AG20443 (cell line): ENCODE data around the gene PDGFRB.

Source experiments
- DNase-seq: peaks from one replicate; pipeline ENCODE4 v3.0.0; 2012; ENCODE audit warnings: low spot score, mixed read lengths

The PDGFRB gene

DNA sequence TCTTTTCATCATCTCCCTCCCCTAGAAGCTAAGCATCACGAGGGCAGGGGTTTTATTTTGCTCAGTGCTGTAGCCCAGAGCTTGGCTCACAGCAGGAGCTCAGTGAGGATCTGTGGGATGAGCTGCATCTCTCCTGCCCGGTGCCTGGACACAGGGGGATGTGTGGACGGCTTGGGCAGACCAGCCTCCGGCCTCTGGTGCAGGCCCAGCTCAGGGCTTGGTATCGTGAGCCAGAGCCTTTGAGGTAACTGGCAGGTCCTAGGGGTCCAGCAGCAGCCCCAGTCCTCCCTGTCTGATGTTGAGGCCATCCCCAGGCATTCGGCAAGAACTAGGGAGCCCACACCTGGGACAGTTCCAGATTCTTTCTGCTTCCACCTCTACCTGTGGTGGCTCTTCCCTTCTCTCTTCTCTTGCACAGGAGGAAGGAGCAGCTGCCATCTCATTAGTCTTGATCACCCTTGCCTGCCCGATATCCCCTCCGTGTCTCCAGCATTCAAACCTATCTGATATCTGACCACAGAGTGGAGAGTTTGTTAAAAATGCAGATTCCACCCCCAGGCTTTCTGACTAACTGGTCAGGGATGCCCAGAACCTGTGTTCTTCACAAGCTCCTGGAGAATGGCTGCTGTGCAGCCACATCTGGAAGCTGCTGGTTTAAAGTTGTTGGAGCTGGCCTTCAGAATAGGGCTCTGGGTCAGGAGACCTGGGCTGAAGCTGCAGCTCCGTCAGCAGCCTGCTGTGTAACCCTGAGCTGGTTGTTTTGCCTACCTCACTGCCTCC is 26.3 kb upstream of the PDGFRB start:
- DNase-seq, result no peak

DNA sequence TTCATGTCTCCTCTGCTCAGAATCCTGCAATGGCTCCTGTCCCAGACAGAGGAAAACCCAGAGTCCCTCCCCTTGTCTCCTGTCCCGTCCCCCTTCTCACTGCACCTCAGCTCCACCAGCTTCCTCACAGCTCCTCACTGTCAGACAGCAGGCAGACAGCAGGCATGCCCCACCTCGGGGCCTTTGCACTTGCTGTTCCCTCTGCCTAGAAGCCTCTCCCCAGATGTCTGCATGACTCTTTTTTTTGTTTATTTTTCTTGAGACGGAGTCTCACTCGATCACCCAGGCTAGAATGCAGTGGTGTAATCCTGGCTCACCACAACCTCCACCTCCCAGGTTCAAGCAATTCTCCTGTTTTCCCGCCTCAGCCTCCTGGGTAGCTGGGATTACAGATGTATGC is 25.4 kb upstream of the PDGFRB start:
- DNase-seq, result no peak

DNA sequence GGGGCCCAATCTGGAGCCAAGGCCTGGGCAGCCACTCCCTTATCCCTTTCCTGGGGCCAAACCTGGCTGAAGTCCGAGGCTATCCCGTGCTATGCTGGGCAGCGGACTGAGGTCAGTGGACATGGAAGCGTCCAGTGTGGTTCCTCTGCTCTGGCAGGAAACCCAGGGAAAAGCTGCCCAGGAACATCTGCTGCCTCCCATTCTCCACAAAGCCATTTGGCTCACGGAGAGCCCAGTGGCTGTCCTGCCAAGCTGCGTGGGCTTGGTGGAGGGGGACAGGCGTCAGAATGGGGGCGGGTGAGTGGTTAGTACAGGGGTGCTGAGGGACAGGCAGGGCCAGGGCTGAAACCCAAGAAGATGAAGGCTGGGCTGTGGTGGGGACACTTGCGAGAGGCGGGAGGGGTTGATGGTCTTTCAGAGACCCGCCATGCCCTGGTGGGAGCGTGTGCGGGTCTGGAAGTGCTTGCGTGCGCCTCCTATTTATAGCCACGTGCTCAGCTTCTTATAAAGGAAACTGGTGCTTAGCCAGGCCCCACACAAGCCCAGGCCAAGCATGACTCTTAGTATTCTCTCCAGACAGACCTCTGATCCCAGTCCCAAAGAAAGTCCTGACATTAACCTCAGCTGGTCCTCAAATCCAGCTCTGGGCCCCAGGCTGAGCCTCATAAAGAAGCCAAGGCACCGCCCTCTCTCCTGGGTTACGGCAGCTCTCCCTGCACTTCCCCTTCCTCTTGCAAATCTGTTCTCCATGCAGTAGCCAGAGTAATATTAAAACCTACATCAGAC is 24.8 kb upstream of the PDGFRB start:
- DNase-seq, result peak; percentile 69

DNA sequence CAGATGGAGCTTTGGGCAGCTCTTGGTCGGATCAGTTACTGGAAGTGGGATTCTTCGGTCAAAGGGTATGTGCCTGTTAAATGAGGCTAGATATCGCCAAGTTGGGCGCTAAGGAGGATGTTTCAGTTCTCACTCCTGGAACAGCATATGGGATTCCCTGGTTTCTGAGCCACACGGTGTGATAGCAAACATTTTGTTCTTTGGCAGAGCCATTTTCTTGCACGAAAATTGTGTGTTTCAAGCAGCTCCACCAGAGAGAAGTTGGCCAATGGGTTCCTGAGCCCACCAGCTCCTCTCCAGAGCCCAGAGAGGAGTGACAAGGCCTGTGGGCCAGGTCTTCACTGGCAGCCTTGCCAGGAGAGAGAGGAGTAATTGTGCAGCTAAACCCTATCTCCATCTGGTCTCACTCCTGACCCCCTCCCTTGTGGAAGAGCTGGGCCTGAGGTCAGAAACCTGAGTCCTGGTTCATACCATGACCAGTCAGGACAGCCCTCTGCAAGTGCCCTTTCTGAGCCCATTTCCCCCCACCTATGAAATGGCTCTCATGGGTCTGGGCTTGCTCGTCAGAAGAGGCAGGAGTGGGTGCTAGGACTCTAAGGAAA is 23.5 kb upstream of the PDGFRB start:
- no peak for DNase-seq

DNA sequence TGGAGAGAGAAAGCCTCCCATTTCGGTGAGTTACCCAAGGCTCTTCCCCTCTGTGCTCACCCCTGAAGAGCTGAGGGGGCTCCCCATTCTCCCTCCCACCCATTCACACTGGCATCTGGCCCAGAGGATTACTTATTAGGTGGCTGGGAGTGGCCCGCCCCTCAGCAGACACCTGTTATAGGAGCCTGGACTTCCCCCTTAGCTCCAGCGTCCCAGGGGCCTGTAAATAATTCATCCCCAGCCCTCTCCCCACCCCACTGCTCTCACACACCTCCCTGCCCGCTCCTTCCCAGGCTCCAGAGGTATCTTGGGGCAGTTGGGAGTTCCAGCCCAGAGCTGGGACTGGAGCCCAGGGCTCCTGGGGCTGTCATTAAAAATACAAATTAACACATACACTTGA is 22.6 kb upstream of the PDGFRB start:
- DNase-seq, result no peak

DNA sequence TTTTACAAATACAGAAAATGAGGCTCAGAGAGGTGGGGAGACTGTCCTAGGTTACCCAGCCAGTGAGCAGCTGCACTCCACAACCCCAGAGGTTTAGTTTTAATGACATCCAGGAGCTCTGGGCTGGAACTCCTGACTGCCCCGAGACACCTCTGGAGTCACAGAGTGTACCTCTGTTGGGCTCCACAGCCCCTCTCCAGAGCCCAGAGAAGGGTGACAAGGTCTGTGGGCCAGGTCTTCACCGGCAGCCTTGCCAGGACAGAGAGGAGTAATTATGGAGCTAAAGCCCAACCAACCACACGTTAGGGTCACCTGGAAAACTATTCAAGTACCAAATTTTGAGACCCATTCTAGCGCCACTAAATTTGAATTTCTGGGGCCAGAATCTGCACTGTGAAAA is 22.1 kb upstream of the PDGFRB start:
- no peak for DNase-seq

DNA sequence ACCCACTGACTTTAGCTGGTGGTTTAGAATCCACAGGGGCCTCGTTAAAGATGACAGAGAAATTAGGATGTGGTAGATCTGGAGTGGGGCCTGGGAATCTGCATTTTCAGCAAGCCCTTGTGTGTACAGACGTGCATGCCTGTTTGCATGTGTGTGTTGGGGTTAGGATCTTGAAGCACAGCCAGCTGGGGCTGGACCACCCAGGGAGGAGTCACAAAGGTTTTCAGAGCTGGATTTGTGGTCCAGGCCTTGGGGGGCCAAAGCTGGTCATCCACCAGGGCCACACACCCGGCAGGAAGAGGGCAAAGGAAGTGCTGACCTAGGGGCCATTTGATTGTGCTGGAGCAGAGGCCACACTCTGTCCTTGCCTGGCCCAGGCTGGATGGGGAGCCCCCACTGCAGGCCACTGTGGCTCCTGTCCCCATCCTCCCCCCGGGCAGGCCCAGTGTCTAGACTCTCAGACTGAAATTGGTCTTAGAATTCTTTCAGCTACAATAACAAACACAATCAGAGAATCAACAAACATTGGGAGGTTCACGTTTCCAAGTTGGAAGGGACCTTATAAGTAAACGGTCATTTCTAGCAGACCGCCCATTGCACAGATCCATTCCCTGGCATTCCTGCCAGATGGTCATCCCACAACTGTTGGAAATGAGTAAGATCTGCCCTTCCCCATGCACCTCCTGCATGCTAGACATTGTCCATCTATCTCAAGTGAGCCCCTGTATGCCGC is 21.3 kb upstream of the PDGFRB start:
- DNase-seq, result no peak

DNA sequence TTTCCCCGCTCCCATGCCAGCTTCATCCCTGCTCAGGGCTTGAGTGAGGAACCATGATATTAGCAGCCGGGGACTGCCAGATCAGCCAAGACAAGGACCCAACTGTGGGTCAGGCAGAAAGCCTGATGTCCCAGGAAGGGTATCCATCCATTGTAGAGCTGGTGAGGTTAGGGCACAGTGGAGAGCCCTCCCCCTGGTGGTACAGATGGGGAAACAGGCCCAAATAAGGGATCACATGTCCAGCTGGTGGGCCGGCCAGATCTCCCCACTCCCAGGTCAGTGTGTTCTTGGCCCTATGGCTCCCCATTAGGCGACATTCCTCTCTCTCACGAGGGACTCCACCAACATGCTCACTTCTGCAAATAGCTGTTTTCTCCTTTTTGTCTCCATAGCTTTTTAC is 19.9 kb upstream of the PDGFRB start:
- DNase-seq, result peak; percentile 65

DNA sequence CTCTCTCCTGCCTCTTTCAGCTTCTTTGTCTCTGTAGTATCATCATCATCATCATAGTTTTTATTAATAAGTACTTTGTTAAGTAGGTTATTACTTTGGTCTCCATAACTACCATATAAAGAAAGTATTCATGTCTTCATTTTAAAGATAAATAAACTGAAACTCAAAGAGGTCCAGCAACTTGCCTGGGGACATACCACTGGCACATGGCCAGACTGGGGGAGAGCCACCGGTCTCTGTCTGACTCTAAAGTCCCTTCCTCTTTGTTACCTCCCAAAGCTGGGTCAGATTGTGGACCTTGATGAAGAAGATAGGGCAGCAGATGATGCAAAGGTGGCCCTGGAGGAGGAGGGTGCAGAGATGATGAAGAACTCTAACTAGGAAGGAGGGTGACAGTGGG is 19.4 kb upstream of the PDGFRB start:
- DNase-seq, result no peak

DNA sequence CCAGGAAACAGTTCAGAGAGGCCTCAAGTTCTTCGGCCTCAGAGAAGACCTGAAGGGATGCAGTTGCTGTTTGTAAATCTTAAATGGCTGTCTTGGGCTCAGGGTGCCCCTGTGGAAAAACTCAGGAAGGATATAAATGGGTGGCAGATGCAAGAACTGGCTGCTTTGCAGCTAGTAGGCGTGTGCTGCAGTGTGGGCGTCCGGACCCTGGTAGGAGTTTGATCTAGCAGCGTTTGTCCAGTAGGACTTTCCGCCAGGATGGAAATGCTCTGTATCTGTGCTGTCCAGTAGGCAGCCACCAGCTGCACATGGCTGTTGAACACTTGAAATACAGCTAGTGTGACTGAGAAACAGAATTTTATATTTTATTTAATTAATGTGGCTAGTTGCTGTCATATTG is 18.6 kb upstream of the PDGFRB start:
- no peak for DNase-seq

DNA sequence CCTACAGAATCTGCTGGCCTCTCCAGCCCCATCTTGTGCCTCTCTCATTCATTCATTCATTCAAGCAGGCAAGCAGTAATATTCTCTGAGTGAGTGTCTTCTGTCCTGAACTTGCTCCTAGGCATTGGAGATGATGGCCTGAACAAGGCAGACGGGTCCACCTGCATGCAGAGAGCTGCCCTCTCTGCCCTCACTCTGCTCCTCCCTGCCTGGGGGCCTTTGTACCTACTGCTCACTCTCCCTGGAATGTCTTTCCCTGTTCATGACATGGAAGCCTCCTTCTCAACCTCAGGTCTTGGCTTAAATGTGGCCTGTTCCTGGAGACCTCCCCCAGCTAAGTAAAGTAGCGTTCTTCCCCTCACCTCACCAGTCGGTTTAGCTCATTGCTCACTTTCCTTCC is 17.5 kb upstream of the PDGFRB start:
- no peak for DNase-seq

DNA sequence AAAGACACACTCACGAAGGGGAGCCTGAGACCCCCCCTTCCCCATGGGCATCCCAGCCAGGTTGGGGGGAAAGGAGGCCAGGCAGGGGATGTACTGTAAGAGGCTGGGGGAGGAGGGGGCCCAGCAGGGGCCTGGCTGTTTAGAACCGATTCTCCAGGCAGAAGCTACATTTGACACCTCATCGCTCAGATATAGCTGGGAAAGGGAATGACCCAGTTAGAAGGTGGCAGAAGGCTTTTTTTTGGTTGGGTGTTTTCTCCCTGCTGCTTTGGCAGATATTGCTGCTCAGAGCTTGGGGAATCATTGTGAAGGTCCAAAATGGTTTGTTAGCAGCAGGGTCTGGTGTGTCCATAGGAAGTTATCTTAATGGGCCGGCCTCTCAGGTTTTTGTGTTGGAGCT is 16.9 kb upstream of the PDGFRB start:
- no peak for DNase-seq

DNA sequence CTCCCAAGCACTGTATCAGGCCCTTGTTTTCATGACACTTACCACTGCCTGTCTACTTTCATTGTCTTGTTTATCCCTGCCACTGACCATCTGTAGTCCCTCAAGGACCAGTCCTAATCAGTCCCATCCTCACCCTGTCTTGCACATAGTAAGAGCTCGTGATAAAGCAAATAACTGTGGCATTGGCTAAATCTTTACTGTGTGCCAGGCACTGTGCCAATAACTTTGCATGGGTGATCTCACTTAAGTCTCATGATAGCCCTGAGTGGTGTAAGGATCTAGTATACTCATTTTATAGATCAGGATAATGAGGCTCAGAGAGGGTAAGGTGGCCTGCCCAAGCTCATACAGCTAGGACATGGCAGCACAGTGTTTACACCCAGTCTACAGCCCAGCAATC is 16.5 kb upstream of the PDGFRB start:
- DNase-seq, result no peak

DNA sequence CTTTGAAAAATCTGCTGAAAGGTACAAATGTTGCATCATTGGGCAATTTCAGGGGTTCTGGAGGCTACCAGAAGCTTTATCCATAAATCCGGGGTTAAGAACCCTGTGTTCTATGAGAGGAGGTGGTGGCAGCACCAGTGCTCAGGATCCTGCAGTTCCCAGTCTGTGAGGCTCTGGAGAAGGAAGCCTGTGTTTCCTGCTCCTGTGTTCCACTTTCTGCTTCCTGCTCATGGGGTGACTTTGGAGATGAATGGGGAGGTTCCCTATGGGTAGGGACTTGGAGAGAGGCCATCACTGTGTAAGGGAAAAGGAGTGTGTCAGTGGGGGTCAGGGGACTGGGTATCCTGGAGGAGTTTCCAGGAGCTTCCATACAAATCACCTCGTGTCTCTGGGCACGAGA is 13.2 kb upstream of the PDGFRB start:
- no peak for DNase-seq

DNA sequence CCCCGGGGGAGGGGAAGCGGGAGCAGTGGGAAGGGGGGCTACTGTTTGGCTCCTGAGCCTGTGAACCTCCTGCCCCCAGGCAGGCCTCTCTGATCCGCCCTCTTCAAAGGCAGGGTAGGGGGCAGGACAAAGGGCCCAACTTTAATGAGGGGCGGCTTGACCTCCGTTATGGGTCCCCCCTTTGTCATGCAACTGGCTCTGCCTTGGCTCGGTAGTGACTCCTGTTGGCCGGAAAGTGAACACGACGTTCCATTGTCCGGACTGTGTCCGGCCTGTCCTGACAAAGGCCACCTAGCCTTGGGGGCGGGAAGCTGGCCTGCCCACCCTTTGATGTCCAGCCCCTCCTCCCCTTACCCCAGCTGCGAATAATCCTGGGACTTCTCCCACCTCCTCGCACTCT is 12.3 kb upstream of the PDGFRB start:
- no peak for DNase-seq

DNA sequence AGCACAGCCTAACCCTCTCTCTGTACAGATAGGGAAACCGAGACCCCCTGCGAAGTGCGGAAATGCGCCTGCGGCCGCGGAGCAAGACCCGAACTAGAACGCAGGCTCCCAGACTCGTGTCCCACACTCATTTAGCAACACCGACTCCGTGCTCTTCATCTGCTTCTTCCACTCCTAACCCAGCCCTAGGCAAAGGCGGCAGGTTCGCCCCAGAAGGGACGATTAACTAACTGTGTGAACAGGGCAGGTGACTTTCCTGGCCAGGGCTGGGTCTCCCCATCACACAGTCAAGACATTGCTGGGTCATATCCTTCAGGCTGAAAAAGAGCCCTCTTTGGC is 11.8 kb upstream of the PDGFRB start:
- no peak for DNase-seq

DNA sequence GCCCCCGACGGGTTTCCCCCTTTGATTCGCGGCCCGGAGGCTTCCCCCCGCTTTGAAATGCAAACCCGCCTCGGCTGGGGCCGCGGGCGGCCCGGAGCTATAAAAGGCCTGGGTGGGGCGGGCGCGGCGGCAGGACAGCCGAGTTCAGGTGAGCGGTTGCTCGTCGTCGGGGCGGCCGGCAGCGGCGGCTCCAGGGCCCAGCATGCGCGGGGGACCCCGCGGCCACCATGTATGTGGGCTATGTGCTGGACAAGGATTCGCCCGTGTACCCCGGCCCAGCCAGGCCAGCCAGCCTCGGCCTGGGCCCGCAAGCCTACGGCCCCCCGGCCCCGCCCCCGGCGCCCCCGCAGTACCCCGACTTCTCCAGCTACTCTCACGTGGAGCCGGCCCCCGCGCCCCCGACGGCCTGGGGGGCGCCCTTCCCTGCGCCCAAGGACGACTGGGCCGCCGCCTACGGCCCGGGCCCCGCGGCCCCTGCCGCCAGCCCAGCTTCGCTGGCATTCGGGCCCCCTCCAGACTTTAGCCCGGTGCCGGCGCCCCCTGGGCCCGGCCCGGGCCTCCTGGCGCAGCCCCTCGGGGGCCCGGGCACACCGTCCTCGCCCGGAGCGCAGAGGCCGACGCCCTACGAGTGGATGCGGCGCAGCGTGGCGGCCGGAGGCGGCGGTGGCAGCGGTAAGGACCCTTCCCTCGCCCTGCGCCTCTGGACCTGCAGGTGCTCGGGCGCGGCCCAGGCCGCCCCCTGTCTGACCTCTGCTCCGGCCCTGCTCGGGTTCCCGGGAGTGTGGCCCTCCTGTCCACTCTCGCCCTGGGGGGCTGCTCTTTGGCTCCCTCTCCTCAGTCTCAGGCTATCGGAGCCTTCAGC is 11.2 kb upstream of the PDGFRB start, which contains the start of gene CDX1:
TSS of gene CDX1 (plus strand) at position 129 of the 862 bp plus-strand sequence. CDS start at position 228, 99 bp downstream.
- no peak for DNase-seq

DNA sequence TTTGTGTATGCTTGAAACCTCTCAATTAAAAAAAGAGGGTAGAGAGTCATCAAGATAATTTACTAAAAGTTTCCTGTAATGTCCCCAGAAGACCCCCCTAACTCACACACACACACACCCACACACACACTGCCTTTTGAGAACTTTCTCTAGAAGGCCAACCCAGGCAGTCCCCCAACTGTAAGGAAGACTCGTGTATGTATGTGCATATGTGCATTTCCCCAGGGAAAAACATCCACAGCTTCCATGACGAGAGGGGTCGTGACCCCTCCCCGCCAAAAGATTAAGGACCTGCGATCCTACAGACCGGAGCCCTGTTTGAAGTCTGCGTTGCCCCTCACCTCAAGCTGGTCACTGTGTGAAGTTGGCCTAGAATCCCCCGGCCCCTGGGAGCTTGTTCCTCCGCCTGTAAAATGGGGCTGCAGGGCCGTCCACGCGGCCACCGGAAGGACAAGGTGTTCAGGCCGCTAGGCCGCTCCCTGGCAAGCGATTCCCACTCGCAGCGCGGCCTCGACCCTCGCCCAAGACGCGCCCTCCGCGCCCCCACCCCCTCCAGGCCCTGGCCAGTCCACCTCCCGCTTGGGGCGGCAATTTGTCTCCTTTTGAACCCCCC is 10.5 kb upstream of the PDGFRB start:
- no peak for DNase-seq

DNA sequence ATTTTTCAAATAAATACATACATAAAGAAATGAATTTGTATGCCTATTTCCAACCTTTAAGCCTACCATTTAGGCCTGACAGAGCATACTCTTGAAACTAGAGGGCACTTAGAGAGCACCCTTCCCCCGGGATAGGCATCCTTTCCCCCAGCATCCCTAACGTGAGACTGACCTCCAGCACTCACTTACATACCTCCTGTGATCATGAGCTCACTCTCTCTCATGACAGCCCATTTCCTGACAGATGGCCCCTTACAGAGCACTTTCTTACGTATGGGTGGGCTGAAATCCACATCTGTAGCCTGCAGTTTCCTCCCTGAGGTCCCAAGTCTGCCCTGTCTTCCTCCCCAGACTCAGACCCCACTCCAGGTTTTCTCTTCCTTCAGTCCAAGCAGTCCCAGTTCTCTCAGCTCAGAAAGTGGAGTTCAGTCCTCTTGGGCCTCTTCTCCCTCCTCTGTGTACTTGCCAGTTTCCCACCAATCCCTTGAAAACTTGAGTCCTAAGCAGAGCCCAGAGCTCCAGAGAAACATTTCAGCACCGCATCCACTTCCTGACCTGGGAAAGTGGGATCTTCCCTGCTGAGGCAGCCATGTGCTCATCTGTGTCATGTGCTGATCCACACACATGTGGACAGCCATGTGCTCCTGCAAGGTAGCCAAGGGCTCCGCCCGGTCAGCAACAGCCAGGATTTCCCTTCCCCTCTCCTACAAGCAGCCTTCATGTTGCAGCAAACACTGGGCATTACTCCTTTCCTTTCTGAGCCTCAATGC is 8.8 kb upstream of the PDGFRB start:
- DNase-seq, result no peak

DNA sequence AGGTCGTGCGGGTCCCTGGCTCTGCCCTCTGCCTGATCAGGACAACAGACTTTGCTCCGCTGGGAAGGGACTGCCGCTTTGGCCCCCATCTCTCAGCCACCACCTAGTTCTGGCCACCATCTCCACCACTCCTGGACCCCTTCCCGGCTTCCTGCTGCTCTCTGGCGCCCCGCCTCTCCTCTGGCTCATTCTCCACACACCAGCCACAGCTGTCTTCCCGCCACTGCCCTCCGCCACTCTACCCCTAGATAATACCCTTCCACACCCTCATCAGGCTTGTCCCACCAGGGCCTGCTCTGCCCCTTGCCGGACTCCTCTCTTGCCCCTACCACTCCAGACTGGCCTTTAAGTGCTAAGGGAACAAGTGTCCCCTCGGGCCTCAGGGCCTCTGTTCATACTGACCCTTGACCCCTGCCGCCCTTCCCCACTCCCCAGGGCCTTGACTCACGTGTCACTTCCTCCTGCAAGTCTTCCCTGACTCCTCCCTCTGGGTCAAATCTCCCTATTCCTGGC is 8.0 kb upstream of the PDGFRB start:
- peak; percentile 70 for DNase-seq
